IMR-90 (cell line): Measurements from ENCODE around the gene ARL14EP.

Experiments used
- BHLHE40 ChIP-seq: fragments of 150-350 bp; IDR thresholded peaks from 2 replicates; pipeline ENCODE4 v1.6.1; 2016; ENCODE audit warnings: mild to moderate bottlenecking, low read depth, low read length
- CEBPB ChIP-seq: IDR thresholded peaks from 2 replicates; pipeline ENCODE4 v1.6.1; 2012; ENCODE audit warnings: low read depth, low read length, improper control_type of control experiment
- FOS ChIP-seq: fragments of 150-350 bp; IDR thresholded peaks from 2 replicates; pipeline ENCODE4 v1.6.1; 2016; ENCODE audit warnings: low read depth, low read length
- MAFK ChIP-seq: IDR thresholded peaks from 2 replicates; pipeline ENCODE4 v1.6.1; 2012; ENCODE audit warnings: low read depth, low read length, improper control_type of control experiment
- MAZ ChIP-seq: IDR thresholded peaks from 2 replicates; pipeline ENCODE4 v1.6.1; 2012; ENCODE audit warnings: low read depth, mild to moderate bottlenecking, low read length, improper control_type of control experiment, moderate library complexity, borderline replicate concordance
- NFE2L2 ChIP-seq: fragments of 150-350 bp; IDR thresholded peaks from 2 replicates; pipeline ENCODE4 v1.6.1; 2016; ENCODE audit warnings: low read depth, mild to moderate bottlenecking, low read length
- POLR2A ChIP-seq: IDR thresholded peaks from 2 replicates; pipeline ENCODE4 v1.6.1; 2012; ENCODE audit warnings: mild to moderate bottlenecking, low read depth, low read length
- RAD21 ChIP-seq: IDR thresholded peaks from 2 replicates; pipeline ENCODE4 v1.6.1; 2012; ENCODE audit warnings: low read length, improper control_type of control experiment
- SMC3 ChIP-seq: fragments of 150-350 bp; IDR thresholded peaks from 2 replicates; pipeline ENCODE4 v1.6.1; 2016; ENCODE audit warnings: low read depth, mild to moderate bottlenecking, antibody characterized with exemption, low read length, moderate library complexity
- TF ChIP-seq, protein P1 (sequence below): conservative IDR thresholded peaks from 2 replicates; pipeline ENCODE4 v1.5.1; 2012; ENCODE audit warnings: mild to moderate bottlenecking, low read depth, low read length, improper control_type of control experiment
- TF ChIP-seq, protein P2 (sequence below): fragments of 150-350 bp; IDR thresholded peaks from 2 replicates; pipeline ENCODE4 v1.6.1; 2017; ENCODE audit warnings: mild to moderate bottlenecking, antibody characterized with exemption, low read length, low read depth
- TF ChIP-seq, protein P3 (sequence below): fragments of 150-350 bp; IDR thresholded peaks from 2 replicates; pipeline ENCODE4 v1.6.1; 2016; ENCODE audit warnings: low read depth, mild to moderate bottlenecking, low read length, moderate library complexity, borderline replicate concordance

DNA sequence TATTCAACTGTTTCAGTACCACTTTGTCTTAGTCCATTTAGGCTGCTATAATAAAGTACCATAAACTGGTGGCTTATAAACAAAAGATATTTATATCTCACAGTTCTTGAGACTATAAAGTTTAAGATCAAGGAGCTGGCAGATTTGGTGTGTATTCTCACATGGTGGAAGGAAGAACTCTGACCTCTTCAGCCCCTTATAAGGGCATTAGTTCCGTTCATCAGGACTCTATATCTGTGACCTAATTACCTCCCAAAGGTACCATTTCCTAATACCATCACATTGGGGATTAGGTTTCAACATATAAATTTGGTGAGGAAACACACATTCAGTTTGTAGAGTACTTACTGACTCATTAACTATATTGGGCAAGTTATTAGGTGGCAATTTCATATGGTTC, 10.7 kb upstream of the ARL14EP start:
- TF ChIP-seq RAD21 (no peak), MAFK (no peak), POLR2A (no peak), BHLHE40 (no peak), NFE2L2 (no peak), SMC3 (no peak), CEBPB (no peak), FOS (no peak), MAZ (no peak)
- TF ChIP-seq, protein P1, sequence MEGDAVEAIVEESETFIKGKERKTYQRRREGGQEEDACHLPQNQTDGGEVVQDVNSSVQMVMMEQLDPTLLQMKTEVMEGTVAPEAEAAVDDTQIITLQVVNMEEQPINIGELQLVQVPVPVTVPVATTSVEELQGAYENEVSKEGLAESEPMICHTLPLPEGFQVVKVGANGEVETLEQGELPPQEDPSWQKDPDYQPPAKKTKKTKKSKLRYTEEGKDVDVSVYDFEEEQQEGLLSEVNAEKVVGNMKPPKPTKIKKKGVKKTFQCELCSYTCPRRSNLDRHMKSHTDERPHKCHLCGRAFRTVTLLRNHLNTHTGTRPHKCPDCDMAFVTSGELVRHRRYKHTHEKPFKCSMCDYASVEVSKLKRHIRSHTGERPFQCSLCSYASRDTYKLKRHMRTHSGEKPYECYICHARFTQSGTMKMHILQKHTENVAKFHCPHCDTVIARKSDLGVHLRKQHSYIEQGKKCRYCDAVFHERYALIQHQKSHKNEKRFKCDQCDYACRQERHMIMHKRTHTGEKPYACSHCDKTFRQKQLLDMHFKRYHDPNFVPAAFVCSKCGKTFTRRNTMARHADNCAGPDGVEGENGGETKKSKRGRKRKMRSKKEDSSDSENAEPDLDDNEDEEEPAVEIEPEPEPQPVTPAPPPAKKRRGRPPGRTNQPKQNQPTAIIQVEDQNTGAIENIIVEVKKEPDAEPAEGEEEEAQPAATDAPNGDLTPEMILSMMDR = no peak
- TF ChIP-seq, protein P2, sequence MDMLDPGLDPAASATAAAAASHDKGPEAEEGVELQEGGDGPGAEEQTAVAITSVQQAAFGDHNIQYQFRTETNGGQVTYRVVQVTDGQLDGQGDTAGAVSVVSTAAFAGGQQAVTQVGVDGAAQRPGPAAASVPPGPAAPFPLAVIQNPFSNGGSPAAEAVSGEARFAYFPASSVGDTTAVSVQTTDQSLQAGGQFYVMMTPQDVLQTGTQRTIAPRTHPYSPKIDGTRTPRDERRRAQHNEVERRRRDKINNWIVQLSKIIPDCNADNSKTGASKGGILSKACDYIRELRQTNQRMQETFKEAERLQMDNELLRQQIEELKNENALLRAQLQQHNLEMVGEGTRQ = no peak
- TF ChIP-seq, protein P3, sequence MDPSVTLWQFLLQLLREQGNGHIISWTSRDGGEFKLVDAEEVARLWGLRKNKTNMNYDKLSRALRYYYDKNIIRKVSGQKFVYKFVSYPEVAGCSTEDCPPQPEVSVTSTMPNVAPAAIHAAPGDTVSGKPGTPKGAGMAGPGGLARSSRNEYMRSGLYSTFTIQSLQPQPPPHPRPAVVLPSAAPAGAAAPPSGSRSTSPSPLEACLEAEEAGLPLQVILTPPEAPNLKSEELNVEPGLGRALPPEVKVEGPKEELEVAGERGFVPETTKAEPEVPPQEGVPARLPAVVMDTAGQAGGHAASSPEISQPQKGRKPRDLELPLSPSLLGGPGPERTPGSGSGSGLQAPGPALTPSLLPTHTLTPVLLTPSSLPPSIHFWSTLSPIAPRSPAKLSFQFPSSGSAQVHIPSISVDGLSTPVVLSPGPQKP = no peak
